Heart right ventricle (tissue), 16 donors: Measurements from ENCODE around the gene BRMS1. TPM values are rescaled to one million over a fixed set of nuclear protein-coding genes. Genes with fewer than 3 reads are reported as not detected.

Experiments
- ATAC-seq, 8 donors: fragments of 200-7000 bp; cut with Tn5 transposase; one replicate each; pipeline ENCODE4 v1.9.1; 2020; ENCODE audit warnings: mild to moderate bottlenecking in 8 of 8, moderate library complexity in 8 of 8, moderate number of reproducible peaks in 1 of 8
- DNase-seq, 2 donors: peaks; one replicate each; pipeline ENCODE4 v3.0.0-alpha.2; 2020
- H3K27ac ChIP-seq, 10 donors: fragments of 200-600 bp; sonication (generic) in 2 of 10; one replicate each; pipeline versions ENCODE4 v1.5.0 to v1.8.0; 2020 to 2022; ENCODE audit warnings: mild to moderate bottlenecking in 3 of 10
- H3K27me3 ChIP-seq, 7 donors: fragments of 200-600 bp; one replicate each; pipeline ENCODE4 v1.8.0; 2021 to 2022; ENCODE audit warnings: mild to moderate bottlenecking in 2 of 7
- H3K36me3 ChIP-seq, 9 donors: fragments of 200-600 bp; sonication (generic) in 1 of 9; one replicate each; pipeline versions ENCODE4 v1.5.0 to v1.8.0; 2020 to 2022; ENCODE audit warnings: mild to moderate bottlenecking in 2 of 9
- H3K4me1 ChIP-seq, 9 donors: fragments of 200-600 bp; sonication (generic) in 1 of 9; one replicate each; pipeline versions ENCODE4 v1.5.0 to v1.8.0; 2020 to 2022; ENCODE audit warnings: mild to moderate bottlenecking in 4 of 9
- H3K4me3 ChIP-seq, 10 donors: fragments of 200-600 bp; sonication (generic) in 2 of 10; one replicate each; pipeline versions ENCODE4 v1.5.0 to v1.8.0; 2020 to 2022; ENCODE audit warnings: mild to moderate bottlenecking in 7 of 10, moderate library complexity in 2 of 10
- H3K9me3 ChIP-seq, 11 donors: fragments of 200-600 bp in 10 of 11; sonication (generic) in 2 of 11; one replicate each; pipeline versions ENCODE4 v1.5.0 to v1.8.0; 2013 to 2022; ENCODE audit warnings: mild to moderate bottlenecking in 2 of 11, control low read depth in 1 of 11, moderate library complexity in 1 of 11
- CTCF ChIP-seq, 9 donors: fragments of 200-600 bp; sonication (generic) in 2 of 9; IDR thresholded peaks; one replicate each; pipeline versions ENCODE4 v1.5.0 to v1.8.0; 2021 to 2022; ENCODE audit warnings: antibody characterized with exemption in 9 of 9, mild to moderate bottlenecking in 5 of 9, moderate library complexity in 1 of 9
- WGBS, 2 donors: extraction: QIAGEN DNeasy Blood & Tissue Kit; methylation state at CpG; one replicate each; pipeline ENCODE4 v1.1.7; 2013; ENCODE audit warnings: inconsistent platforms in 1 of 2; 5-methylcytosine and 5-hydroxymethylcytosine counted together
- intact Hi-C, 10 donors: fragments of 100-400 bp; cut with DNase I; formaldehyde crosslinking; loops; one replicate each; pipeline versions ENCODE4 v1.11.1 to v1.14.2; 2022
- polyA plus RNA-seq, 2 donors: library from polyadenylated mRNA; stranded (reverse); fragments of 200-250 nt; gene quantifications; one replicate each; pipeline ENCODE4 v1.2.3, GENCODE V29; 2013
- total RNA-seq, 10 donors: library from RNA; stranded (reverse); fragmentation: NEBNext Ultra II Directional in 3 of 10; extraction: Animal tissue kit (Norgen Biotek cat#: 25700) in 3 of 10; gene quantifications; one replicate each; pipeline versions ENCODE4 v1.2.1 to v1.2.4, GENCODE V29; 2021 to 2023
- donor health status: Arrhythmogenic right ventricular cardiomyopathy.
- donor health status: ischemic (EF 13 %, LVEDD 7.1; RV severe dilation, severe dysfunction).
- donor health status: healthy with polysubstance abuse.
- donor health status: DM: no; HTN: yes; CAD: no.
- donor health status: DM: no; HTN: no; CAD: no.
- donor health status: ischemic (EF 25% LVEDD 6.9; RV normal size, moderate dysfunction).
- donor health status: ischemic (EF 25% LVEDD 5.7; RV mildly dilated, moderate dysfunction).
- donor health status: healthy.
- donor health status: DM: yes; HTN: yes; CAD: no.
- donor health status: Ischemic cardiomyopathy.
- donor health status: ischemic (EF 35%, LVEDD 5.7; RV mildly dilated, moderate dysfunction).
- donor health status: nonischemic (EF 11% LVEDD 7.7; RV severe dilation, severe dysfunction).
- donor health status: DM: yes; HTN: yes; CAD: no.
- donor health status: PGD.
- donor health status: ischemic (EF 29% LVEDD 5.4; RV normal size, mild dysfunction).
- donor health status: nonischemic (EF 23%, LVEDD 6.1; RV moderate dilation, normal function).

The BRMS1 gene
- total and polyA plus RNA-seq, 12 donors: 10.6 to 73.9 (median 13.6) TPM

- Histone ChIP-seq H3K9me3 (no peaks in the 10 kb centered on the region), H3K4me1 (peaks cover 0 to 15% (median 4%) of the 10 kb centered on the region in 9 donors), H3K4me3 (no peak overlapping the region), H3K36me3 (peaks cover 0 to 4% (median 0%) of the 10 kb centered on the region in 9 donors), H3K27ac (peak overlapping the region in 4 of 10 donors; percentile 19 to 54 (median 46)), H3K27me3 (no peaks in the 10 kb centered on the region)
- DNase-seq: peak in 1 of 2 donors; percentile 46
- TF ChIP-seq CTCF (IDR thresholded peaks at IDR 0.05): peak in 8 of 9 donors; percentile 31 to 72 (median 56)
- ATAC-seq: peak in 2 of 8 donors; percentile 13 to 17
- intact Hi-C loops: no loop called here
- WGBS, 2 donors: 68 to 72% methylated on average over 15 of the region's 15 CpGs
Observed at GRCh38 chr11:66363805-66364535, 19.1 kb upstream of the BRMS1 start.

- no peak for TF ChIP-seq CTCF (IDR thresholded peaks at IDR 0.05)
- Histone ChIP-seq H3K27ac (peak overlapping the region in 4 of 10 donors; percentile 19 to 54 (median 46)), H3K9me3 (no peaks in the 10 kb centered on the region), H3K4me3 (no peak overlapping the region), H3K27me3 (no peaks in the 10 kb centered on the region), H3K36me3 (peaks cover 0 to 8% (median 0%) of the 10 kb centered on the region in 9 donors), H3K4me1 (peaks cover 0 to 15% (median 4%) of the 10 kb centered on the region in 9 donors)
- ATAC-seq: peak; percentile 5 to 80 (median 57)
- intact Hi-C loops: no loop called here
- WGBS, 2 donors: 59 to 72% methylated on average over 14 of the region's 14 CpGs
- peak; percentile 23 to 32 for DNase-seq
Observed at GRCh38 chr11:66363187-66363601, 18.3 kb upstream of the BRMS1 start.

GRCh38 chr11:66362481-66363147 is 17.7 kb upstream of the BRMS1 start:
- peak overlapping the region in 3 of 10 donors; percentile 45 to 54 (median 48) for H3K27ac ChIP-seq
- H3K4me1 ChIP-seq: peaks cover 0 to 15% (median 4%) of the 10 kb centered on the region in 9 donors
- H3K9me3 ChIP-seq: no peaks in the 10 kb centered on the region
- no peak for TF ChIP-seq CTCF (IDR thresholded peaks at IDR 0.05)
- ATAC-seq (peak in 2 of 8 donors; percentile 6 to 9), DNase-seq (no peak)
- no peak overlapping the region for H3K4me3 ChIP-seq
- intact Hi-C loops: no loop called here
- WGBS, 2 donors: 85 to 89% methylated on average over 9 of the region's 9 CpGs
- no peaks in the 10 kb centered on the region for H3K27me3 ChIP-seq
- peaks cover 0 to 10% (median 0%) of the 10 kb centered on the region in 9 donors for H3K36me3 ChIP-seq

- no peak for DNase-seq
- Histone ChIP-seq H3K27me3 (no peaks in the 10 kb centered on the region), H3K36me3 (peaks cover 0 to 10% (median 0%) of the 10 kb centered on the region in 9 donors), H3K4me1 (peaks cover 0 to 15% (median 4%) of the 10 kb centered on the region in 9 donors), H3K4me3 (no peak overlapping the region), H3K27ac (no peak overlapping the region), H3K9me3 (no peaks in the 10 kb centered on the region)
- WGBS, 2 donors: 71 to 78% methylated on average over 6 of the region's 6 CpGs
- ATAC-seq: no peak
- no peak for TF ChIP-seq CTCF (IDR thresholded peaks at IDR 0.05)
- intact Hi-C loops: no loop called here
Observed at GRCh38 chr11:66361502-66361941, 16.6 kb upstream of the BRMS1 start.
